Mucosa of rectum (tissue), 2 donors: Measurements from ENCODE around the gene LSM10.

Experiments
- H3K27ac ChIP-seq, 2 donors: one replicate each; pipeline ENCODE4 v1.7.0; 2013; ENCODE audit warnings: inconsistent platforms in 2 of 2, low read depth in 2 of 2, low read length in 2 of 2
- H3K27me3 ChIP-seq, 2 donors: one replicate each; pipeline ENCODE4 v1.7.0; 2013; ENCODE audit warnings: low read length in 2 of 2; ENCODE audit not compliant: control insufficient read depth in 2 of 2, insufficient read depth in 2 of 2
- H3K36me3 ChIP-seq, 2 donors: one replicate each; pipeline ENCODE4 v1.7.0; 2013; ENCODE audit warnings: low read length in 2 of 2; ENCODE audit not compliant: control insufficient read depth in 2 of 2, insufficient read depth in 2 of 2
- H3K4me1 ChIP-seq, 2 donors: one replicate each; pipeline ENCODE4 v1.7.0; 2013; ENCODE audit warnings: low read length in 2 of 2, mild to moderate bottlenecking in 1 of 2; ENCODE audit not compliant: control insufficient read depth in 2 of 2, insufficient read depth in 2 of 2
- H3K4me3 ChIP-seq, 2 donors: one replicate each; pipeline ENCODE4 v1.7.0; 2013; ENCODE audit warnings: low read length in 2 of 2
- H3K9ac ChIP-seq, 2 donors: one replicate each; pipeline ENCODE4 v1.7.0; 2013; ENCODE audit warnings: low read length in 2 of 2, low read depth in 1 of 2, mild to moderate bottlenecking in 1 of 2
- H3K9me3 ChIP-seq, 2 donors: one replicate each; pipeline ENCODE4 v1.7.0; 2013; ENCODE audit warnings: low read length in 2 of 2; ENCODE audit not compliant: control insufficient read depth in 2 of 2
- donor health status: healthy.
- donor health status: Normal muscosa, but diverticular disease.

The LSM10 gene

DNA sequence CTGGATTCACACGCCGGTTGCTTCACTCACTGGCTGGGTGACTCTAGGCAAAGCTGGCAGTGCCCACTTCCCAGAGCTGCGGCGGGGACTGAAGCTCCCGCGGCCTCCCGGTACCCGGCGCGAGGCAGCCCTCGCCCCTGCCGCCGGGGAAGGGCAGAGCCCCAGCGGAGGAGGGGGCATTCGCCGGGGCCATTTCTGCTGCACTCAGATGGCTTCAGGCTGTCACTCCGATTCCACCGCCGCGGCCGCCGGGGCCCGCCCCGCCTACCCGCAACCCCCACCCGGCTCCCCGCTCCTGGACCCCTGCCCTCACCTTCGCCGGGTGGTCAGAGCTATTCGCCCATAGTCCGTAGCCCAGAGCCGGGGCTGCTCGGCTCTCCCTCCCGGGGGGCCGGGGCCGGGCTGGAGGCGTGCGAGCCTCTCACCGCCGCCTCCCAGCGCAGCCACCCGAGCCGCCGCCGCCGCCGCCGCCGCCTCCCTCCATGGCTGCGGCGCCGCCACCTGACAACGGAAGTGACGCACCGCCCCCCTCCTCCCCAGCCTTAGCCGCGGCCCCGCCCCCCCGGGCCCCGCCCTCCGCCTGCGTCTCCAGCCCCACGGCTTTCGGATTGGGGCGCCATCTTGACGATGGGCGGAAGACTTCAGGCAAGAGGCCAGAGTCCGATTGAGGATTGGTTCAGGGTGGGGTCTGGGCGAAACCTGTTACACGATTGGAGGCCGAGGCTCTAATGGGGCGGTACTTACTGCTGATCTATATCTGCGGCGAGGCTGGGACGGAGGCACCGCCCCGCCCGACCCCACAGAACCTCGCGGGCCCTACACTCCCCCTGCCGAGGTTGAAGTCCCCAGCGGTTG lies 12.1 kb downstream of the LSM10 start, which contains the start of gene STK40:
STK40 (minus strand) TSS at position 515 of the 855 bp plus-strand sequence. CDS start 24,592 bp downstream, outside the sequence.
- Histone ChIP-seq H3K9ac (peak within 1 kb of the TSS; percentile 95 to 98), H3K4me3 (peak within 1 kb of the TSS; percentile 79 to 95), H3K4me1 (peaks cover 36 to 40% of the 10 kb centered on the region in 2 donors), H3K27ac (peak within 1 kb of the TSS; percentile 96 to 98), H3K9me3 (no peaks in the 10 kb centered on the region), H3K36me3 (peaks cover 0 to under 1% of the 10 kb centered on the region in 2 donors), H3K27me3 (no peaks in the 10 kb centered on the region)

DNA sequence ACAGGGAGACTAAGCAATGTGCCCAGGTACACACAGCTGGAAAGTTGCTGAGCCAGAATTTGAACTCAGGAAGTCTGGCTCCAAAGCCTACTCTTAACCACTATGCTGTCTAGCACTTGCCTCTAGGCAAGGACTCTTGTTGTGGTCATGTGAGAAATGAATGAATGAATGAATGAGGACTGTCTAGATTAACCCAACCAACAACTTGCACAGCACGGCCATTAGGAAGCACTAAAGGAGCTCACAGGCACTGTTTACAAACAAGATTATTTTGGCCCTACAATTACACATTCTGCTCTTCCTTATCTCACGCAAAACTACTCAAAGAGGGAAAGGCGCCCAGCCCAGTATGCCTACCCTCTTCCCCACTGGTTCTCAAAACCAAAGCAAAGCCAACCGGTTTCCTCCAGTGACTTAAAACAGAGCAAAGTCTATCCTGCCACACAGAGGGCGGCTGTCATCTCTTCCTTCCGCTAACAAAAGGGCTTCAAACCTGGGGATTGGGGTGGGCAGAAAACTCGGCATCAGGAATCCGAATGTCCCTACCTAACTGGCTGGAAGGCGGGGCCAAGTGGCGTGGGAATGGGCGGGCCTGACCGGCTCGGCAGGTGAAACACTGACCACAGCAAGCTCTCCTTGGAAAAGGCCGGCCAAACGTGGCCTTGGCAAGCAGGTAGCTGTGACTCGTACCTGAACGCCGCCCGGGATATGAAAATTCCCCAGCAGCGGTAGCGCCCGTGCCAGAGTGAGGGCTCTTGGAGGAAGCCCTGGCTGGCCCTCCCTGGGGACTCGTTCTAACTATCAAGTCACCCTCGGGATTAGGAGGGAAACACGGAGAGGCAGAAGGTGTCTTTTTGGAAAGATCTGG lies 12.9 kb downstream of the LSM10 start:
- Histone ChIP-seq H3K9ac (peak overlapping the region; percentile 95 to 98), H3K36me3 (no peaks in the 10 kb centered on the region), H3K27me3 (no peaks in the 10 kb centered on the region), H3K9me3 (no peaks in the 10 kb centered on the region), H3K4me3 (peak overlapping the region; percentile 72 to 95), H3K27ac (peak overlapping the region; percentile 92 to 98), H3K4me1 (peaks cover 34 to 43% of the 10 kb centered on the region in 2 donors)

DNA sequence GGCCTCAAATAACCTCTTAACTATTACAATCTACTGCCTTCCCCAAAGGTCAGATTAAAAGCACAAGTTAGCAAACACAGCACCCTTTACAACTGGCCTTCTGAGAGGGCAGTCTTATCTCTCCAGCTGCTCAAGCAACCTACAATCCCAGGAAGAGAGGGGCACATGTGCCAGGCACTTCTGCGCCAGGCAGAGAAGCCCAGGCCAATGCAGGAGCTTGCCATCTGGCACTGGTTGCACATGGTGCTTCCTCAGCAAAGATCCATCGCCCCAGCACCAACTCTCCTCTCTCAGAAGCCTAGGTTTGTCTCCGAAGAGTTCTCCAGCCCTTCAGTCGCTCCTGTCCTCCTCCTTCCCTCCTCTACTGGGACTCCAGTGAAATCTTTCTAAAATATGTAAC lies 14.5 kb downstream of the LSM10 start:
- H3K27ac ChIP-seq = no peak overlapping the region
- no peaks in the 10 kb centered on the region for H3K9me3 ChIP-seq
- no peak overlapping the region for H3K4me3 ChIP-seq
- H3K36me3 ChIP-seq = no peaks in the 10 kb centered on the region
- peak overlapping the region in 1 of 2 donors; percentile 20 for H3K9ac ChIP-seq
- no peaks in the 10 kb centered on the region for H3K27me3 ChIP-seq
- peaks cover 31 to 43% of the 10 kb centered on the region in 2 donors for H3K4me1 ChIP-seq

DNA sequence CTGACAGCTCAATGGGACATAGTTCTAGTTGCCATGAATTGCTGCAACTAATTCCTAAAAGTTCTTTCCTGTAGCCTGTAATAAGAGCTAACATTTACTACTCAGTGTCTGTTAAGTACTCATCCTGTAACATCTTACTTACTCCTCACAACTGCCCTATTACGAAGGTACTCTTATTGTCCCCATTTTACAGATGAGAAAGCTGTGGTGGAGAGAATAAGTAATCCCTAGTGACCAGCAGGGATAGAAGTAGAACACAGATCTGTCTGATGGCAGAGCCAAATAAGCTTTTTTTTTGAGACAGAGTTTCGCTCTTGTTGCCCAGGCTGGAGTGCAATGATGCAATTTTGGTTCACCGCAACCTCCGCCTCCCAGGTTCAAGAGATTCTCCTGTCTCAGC lies 15.0 kb downstream of the LSM10 start:
- H3K27ac ChIP-seq = no peak overlapping the region
- peaks cover under 1 to 1% of the 10 kb centered on the region in 2 donors for H3K36me3 ChIP-seq
- no peak overlapping the region for H3K4me3 ChIP-seq
- peaks cover 33 to 38% of the 10 kb centered on the region in 2 donors for H3K4me1 ChIP-seq
- H3K9me3 ChIP-seq = no peaks in the 10 kb centered on the region
- H3K9ac ChIP-seq = no peak overlapping the region
- H3K27me3 ChIP-seq = no peaks in the 10 kb centered on the region

DNA sequence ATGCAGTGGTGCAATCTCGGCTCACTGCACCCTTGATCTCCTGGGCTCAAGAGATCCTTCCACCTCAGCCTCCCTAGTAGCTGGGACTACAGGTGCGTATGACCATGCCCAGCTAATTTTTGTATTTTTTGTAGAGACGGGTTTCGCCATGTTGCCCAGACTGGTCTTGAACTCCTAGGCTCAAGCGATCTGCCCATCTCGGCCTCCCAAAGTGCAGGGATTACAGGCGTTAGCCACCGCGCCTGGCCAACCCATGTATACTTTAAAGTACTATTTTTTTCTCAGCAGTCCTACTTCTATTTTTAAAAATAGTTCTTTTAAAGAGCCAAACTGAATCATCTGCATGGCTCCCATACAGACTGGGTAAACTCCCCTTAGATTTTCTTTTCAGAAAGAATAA lies 15.5 kb downstream of the LSM10 start:
- H3K36me3 ChIP-seq = peaks cover 3 to 4% of the 10 kb centered on the region in 2 donors
- no peaks in the 10 kb centered on the region for H3K27me3 ChIP-seq
- no peak overlapping the region for H3K9ac ChIP-seq
- H3K4me3 ChIP-seq = no peak overlapping the region
- H3K9me3 ChIP-seq = no peaks in the 10 kb centered on the region
- H3K27ac ChIP-seq = no peak overlapping the region
- H3K4me1 ChIP-seq = peaks cover 31 to 34% of the 10 kb centered on the region in 2 donors

DNA sequence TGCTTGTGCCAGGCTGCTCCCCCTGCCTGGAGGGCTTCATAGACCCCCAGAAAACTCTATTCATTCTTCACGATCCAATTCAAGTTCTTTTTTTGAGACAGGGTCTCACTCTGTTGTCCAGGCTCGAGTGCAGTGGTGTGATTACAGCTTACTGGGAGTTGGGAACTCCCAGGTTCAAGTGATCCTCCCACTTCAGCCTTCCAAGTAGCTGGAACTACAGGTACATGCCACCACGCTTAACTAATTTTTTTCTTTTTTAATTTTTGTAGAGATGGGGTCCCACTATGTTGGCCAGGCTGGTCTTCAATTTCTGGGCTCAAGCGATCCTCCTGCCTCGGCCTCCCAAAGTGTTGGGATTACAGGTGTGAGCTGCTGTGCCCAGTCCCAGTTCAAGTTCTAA lies 16.3 kb downstream of the LSM10 start:
- Histone ChIP-seq H3K27ac (no peak overlapping the region), H3K4me1 (peaks cover 24 to 26% of the 10 kb centered on the region in 2 donors), H3K36me3 (peaks cover 3 to 4% of the 10 kb centered on the region in 2 donors), H3K9ac (no peak overlapping the region), H3K9me3 (no peaks in the 10 kb centered on the region), H3K4me3 (no peak overlapping the region), H3K27me3 (no peaks in the 10 kb centered on the region)

DNA sequence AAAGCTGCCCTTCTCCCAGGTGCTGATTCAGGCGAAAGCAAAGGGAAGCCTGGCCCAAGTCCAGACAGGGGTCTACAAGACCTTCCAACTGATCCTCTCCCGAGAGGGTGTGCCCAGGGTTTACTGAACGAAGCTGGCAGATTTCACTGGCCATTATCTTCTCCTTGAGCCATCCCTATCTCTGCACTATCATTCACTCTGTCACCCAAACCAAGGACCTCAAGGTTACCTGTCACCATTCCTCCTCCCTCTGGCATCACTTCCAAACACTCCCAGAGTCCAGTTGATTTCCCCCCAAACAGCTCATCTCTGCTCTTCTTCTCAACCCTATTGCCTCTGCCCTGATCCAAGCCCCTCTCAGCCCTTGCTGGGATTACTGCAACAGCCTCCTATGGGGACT lies 16.9 kb downstream of the LSM10 start:
- Histone ChIP-seq H3K27me3 (no peaks in the 10 kb centered on the region), H3K36me3 (peaks cover 3 to 4% of the 10 kb centered on the region in 2 donors), H3K9ac (no peak overlapping the region), H3K4me3 (no peak overlapping the region), H3K9me3 (no peaks in the 10 kb centered on the region), H3K4me1 (peaks cover 24 to 28% of the 10 kb centered on the region in 2 donors), H3K27ac (no peak overlapping the region)

DNA sequence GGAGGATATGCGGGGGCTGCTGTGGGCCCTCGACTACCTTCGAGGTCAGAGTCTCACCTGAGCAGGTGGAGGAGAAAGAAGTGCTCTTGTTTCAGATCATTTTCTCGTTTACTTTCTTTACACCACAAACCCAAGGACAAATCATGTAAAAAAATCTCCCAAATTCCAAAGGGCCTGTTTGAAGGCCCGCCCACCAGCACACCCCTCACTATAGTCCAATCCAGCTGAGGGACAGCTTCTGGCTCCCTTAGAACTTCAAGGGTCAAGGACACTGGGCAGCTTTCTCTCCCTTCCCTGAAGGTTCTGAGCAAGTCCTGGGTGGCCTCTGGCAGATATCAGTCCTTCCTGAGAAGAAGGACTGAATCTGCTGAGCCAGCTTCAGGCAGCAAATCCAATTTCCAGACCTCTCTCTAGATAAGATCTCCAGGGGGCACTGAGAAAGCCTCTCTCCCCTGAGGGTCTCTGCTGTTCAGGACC lies 17.5 kb downstream of the LSM10 start:
- no peaks in the 10 kb centered on the region for H3K27me3 ChIP-seq
- no peak overlapping the region for H3K27ac ChIP-seq
- H3K9ac ChIP-seq = no peak overlapping the region
- no peaks in the 10 kb centered on the region for H3K9me3 ChIP-seq
- peaks cover 3 to 4% of the 10 kb centered on the region in 2 donors for H3K36me3 ChIP-seq
- H3K4me1 ChIP-seq = peaks cover 22 to 31% of the 10 kb centered on the region in 2 donors
- no peak overlapping the region for H3K4me3 ChIP-seq

DNA sequence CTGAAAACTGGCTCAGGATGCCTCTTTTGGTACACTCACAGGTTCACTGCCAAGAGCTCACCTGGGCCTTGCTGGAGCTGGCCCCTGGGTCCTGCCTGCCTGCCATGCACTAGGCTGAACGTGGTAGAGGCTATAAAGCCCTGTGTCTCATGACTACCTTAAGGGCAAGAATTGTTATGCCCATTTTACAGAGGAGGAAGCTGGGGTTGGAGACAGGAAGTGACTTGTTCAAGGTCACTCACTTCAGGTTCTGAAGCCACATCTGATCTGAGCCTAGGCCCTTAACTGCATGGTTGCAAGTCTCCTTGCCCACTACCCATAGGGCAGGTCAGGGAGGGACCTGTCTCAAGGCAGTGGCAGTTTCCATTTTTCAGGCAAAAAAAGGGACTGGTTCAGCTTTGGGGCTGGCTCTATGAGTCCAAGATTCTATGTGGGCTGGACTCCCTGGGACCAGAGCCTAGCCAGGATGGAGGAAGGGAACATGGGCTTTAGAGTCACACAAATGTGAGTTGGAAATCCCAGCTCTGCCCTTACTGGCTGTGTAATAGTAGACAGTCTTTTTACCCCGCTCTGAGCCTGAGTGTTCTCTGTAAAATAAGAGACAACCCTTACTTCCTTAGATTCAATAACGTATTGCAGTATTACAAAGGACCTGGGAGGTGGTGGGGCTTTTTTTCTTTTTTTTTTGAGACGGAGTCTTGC lies 19.8 kb downstream of the LSM10 start:
- peaks cover 27 to 35% of the 10 kb centered on the region in 2 donors for H3K4me1 ChIP-seq
- H3K9me3 ChIP-seq = no peaks in the 10 kb centered on the region
- no peak overlapping the region for H3K4me3 ChIP-seq
- H3K27ac ChIP-seq = no peak overlapping the region
- H3K9ac ChIP-seq = no peak overlapping the region
- no peaks in the 10 kb centered on the region for H3K27me3 ChIP-seq
- peaks cover 3 to 4% of the 10 kb centered on the region in 2 donors for H3K36me3 ChIP-seq
